Measurements from ENCODE around the gene CALD1. TPM values are rescaled to one million over a fixed set of nuclear protein-coding genes. Genes with fewer than 3 reads are reported as not detected.
"Not testable (repeated sequence)": the region's sequence is repeated elsewhere in the genome, so short reads cannot be mapped to it uniquely, and the experiment has no call there.

CALD1 gene
- total and polyA plus RNA-seq, 2 experiments from 2014 or later: 22.6 to 135 TPM

DNA sequence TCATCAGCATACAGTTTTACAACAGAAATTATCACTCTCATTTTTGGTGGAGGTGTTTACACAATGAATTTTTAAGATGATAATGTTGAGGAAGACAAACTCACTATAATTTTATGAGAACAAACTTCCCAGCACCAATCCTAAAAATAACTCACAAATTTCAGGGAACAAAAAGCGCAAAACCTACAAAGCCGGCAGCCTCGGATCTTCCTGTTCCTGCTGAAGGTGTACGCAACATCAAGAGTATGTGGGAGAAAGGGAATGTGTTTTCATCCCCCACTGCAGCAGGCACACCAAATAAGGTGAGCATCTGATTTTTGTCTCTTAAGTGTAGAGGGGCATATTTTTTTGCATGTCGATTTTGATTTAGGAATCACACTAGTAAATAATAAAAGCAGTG lies 180.4 kb downstream of the CALD1 start:
- Histone ChIP-seq H3K4me1 (ENCODE audit: low read depth) (no peaks in the 10 kb centered on the region), H3K4me3 (no peak overlapping the region), H3K27me3 (no peaks in the 10 kb centered on the region), H3K9me3 (ENCODE audit: low read depth) (no peaks in the 10 kb centered on the region), H3K27ac (no peak overlapping the region), H3K36me3 (peaks cover 30% of the 10 kb centered on the region)
- DNase-seq (ENCODE audit: low read depth in 1 of 2, low spot score in 1 of 2): no peak
- TF ChIP-seq, protein P1, sequence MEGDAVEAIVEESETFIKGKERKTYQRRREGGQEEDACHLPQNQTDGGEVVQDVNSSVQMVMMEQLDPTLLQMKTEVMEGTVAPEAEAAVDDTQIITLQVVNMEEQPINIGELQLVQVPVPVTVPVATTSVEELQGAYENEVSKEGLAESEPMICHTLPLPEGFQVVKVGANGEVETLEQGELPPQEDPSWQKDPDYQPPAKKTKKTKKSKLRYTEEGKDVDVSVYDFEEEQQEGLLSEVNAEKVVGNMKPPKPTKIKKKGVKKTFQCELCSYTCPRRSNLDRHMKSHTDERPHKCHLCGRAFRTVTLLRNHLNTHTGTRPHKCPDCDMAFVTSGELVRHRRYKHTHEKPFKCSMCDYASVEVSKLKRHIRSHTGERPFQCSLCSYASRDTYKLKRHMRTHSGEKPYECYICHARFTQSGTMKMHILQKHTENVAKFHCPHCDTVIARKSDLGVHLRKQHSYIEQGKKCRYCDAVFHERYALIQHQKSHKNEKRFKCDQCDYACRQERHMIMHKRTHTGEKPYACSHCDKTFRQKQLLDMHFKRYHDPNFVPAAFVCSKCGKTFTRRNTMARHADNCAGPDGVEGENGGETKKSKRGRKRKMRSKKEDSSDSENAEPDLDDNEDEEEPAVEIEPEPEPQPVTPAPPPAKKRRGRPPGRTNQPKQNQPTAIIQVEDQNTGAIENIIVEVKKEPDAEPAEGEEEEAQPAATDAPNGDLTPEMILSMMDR (IDR thresholded peaks at IDR 0.05; ENCODE audit: low read depth, low read length): no peak

DNA sequence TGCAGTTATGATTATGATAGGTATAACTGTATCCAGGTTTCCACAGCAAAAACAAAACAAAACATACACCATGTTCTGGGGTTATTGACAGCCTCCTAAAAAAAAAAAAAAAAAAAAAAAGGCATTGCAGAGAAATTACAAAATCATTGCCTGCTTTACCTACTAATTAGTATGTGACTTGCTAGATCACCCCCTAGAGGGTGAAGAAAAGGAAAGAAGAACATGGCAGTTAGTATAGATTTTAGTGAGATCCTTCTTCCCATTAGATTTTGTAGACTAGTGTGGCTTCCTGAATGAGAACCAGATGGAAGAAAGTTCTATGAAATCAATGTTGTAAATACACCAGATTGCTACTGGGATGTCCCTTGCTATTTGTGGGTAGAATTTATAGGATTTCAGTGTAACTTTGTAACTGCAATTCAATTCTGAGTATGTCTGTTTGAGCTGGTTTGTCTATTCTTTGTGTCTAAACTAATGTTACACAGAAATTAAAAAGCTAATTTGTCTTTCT lies 182.9 kb downstream of the CALD1 start:
- TF ChIP-seq, protein P1 (IDR thresholded peaks at IDR 0.05; ENCODE audit: low read depth, low read length): no peak
- Histone ChIP-seq H3K4me1 (ENCODE audit: low read depth) (no peaks in the 10 kb centered on the region), H3K9me3 (ENCODE audit: low read depth) (no peaks in the 10 kb centered on the region), H3K36me3 (peaks cover 40% of the 10 kb centered on the region), H3K27me3 (no peaks in the 10 kb centered on the region), H3K4me3 (no peak overlapping the region), H3K27ac (no peak overlapping the region)
- no peak for DNase-seq (ENCODE audit: low read depth in 1 of 2, low spot score in 1 of 2)

DNA sequence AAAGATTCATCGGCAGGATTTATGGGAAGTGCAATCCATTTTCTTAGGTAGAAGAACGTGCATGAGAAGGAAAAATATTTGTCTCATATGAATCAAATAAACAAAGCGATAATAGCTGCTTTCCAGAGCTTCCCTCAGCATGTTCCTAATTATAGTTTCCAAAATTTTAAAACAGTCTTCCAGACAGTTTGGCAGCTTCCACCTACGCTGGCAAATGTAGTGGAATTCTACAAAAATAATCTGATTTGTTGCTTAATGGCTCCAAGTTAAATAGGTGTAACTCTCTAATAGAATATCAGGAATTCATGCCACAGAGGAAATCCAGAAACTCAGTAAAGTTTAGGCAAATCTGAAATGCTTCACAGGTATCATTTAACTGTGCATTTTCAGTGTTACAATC lies 183.6 kb downstream of the CALD1 start:
- TF ChIP-seq, protein P1 (IDR thresholded peaks at IDR 0.05; ENCODE audit: low read depth, low read length): no peak
- Histone ChIP-seq H3K4me1 (ENCODE audit: low read depth) (no peaks in the 10 kb centered on the region), H3K9me3 (ENCODE audit: low read depth) (no peaks in the 10 kb centered on the region), H3K4me3 (no peak overlapping the region), H3K27ac (no peak overlapping the region), H3K27me3 (no peaks in the 10 kb centered on the region), H3K36me3 (peaks cover 35% of the 10 kb centered on the region)
- no peak for DNase-seq (ENCODE audit: low read depth in 1 of 2, low spot score in 1 of 2)

DNA sequence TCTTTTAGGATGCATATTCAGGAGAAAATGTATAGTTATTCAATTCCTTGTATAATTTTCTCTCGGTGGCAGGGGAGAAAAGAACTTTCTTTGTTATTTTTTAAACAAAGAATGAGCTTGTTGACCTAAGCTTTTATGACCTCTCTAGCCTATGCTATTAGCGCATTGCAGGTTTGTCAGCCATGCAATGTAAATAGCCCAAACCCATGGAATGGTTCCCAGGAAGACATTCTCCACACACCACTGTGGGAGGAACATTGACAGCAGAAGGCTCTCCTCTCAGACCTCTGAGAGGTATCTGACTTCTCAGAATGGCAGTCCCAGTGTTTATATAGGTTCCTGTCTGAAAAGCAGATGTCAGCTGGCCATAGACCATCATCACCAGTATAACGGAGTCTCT lies 187.3 kb downstream of the CALD1 start:
- Histone ChIP-seq H3K27ac (no peak overlapping the region), H3K27me3 (no peaks in the 10 kb centered on the region), H3K9me3 (ENCODE audit: low read depth) (no peaks in the 10 kb centered on the region), H3K36me3 (peaks cover 19% of the 10 kb centered on the region), H3K4me1 (ENCODE audit: low read depth) (no peaks in the 10 kb centered on the region), H3K4me3 (no peak overlapping the region)
- DNase-seq (ENCODE audit: low read depth in 1 of 2, low spot score in 1 of 2): no peak
- TF ChIP-seq, protein P1 (IDR thresholded peaks at IDR 0.05; ENCODE audit: low read depth, low read length): no peak

DNA sequence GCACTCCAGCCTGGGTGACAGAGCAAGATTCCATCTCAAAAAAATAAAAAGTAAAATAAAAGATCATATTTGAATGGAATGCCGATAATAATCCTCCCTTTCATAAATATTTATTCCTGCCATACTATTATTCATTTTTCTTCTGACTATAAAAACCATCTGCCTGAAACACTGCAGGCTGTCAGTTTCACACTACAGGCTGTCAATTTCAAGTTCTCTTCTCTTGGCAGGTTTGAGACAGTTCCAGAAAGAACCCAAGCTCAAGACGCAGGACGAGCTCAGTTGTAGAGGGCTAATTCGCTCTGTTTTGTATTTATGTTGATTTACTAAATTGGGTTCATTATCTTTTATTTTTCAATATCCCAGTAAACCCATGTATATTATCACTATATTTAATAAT lies 188.7 kb downstream of the CALD1 start:
- TF ChIP-seq, protein P1 (IDR thresholded peaks at IDR 0.05; ENCODE audit: low read depth, low read length): no peak
- no peaks in the 10 kb centered on the region for H3K27me3 ChIP-seq

DNA sequence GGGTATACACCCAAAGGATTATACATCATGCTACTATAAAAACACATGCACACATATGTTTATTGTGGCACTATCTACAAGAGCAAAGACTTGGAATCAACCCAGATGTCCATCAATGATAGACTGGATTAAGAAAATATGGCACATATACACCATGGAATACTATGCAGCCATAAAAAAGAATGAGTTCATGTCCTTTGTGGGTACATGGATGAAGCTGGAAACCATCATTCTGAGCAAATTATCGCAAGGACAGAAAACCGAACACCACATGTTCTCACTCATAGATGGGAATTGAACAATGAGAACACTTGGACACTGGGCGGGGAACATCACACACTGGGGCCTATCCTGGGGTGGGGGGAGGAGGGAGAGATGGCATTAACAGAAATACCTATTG lies 202.2 kb downstream of the CALD1 start:
- H3K36me3 ChIP-seq; DNase-seq (ENCODE audit: low read depth in 1 of 2, low spot score in 1 of 2); H3K9me3 ChIP-seq (ENCODE audit: low read depth); H3K27ac ChIP-seq; H3K27me3 ChIP-seq; H3K4me3 ChIP-seq; H3K4me1 ChIP-seq (ENCODE audit: low read depth): not testable (repeated sequence)

More for the DNA sequence above, 188.7 kb downstream of the CALD1 start:
- no peaks in the 10 kb centered on the region for H3K9me3 ChIP-seq (ENCODE audit: low read depth)
- H3K36me3 ChIP-seq: peaks cover 13% of the 10 kb centered on the region
- no peak for DNase-seq (ENCODE audit: low read depth in 1 of 2, low spot score in 1 of 2)
- no peak overlapping the region for H3K27ac ChIP-seq
- H3K4me3 ChIP-seq: no peak overlapping the region
- no peaks in the 10 kb centered on the region for H3K4me1 ChIP-seq (ENCODE audit: low read depth)

All from cardiac muscle cell (in vitro differentiated cells and primary cell).